HG03457 (cell line): ENCODE measurements around the gene AFMID.
"Not testable (repeated sequence)": the region's sequence is repeated elsewhere in the genome, so short reads cannot be mapped to it uniquely, and the experiment has no call there.

ENCODE experiments used
- ATAC-seq: cut with Tn5 transposase; IDR thresholded peaks from one replicate; pipeline ENCODE4 v1.9.1; 2021; ENCODE audit warnings: moderate number of reproducible peaks; ENCODE audit not compliant: unreplicated experiment

The AFMID gene

GRCh38 chr17:78252701-78253635, 65.8 kb downstream of the AFMID start:
- no peak for ATAC-seq

- ATAC-seq = not testable (repeated sequence)
Observed at GRCh38 chr17:78253636-78253945, 66.4 kb downstream of the AFMID start.

- ATAC-seq = no peak
Observed at GRCh38 chr17:78253946-78254672, 66.9 kb downstream of the AFMID start.

DNA sequence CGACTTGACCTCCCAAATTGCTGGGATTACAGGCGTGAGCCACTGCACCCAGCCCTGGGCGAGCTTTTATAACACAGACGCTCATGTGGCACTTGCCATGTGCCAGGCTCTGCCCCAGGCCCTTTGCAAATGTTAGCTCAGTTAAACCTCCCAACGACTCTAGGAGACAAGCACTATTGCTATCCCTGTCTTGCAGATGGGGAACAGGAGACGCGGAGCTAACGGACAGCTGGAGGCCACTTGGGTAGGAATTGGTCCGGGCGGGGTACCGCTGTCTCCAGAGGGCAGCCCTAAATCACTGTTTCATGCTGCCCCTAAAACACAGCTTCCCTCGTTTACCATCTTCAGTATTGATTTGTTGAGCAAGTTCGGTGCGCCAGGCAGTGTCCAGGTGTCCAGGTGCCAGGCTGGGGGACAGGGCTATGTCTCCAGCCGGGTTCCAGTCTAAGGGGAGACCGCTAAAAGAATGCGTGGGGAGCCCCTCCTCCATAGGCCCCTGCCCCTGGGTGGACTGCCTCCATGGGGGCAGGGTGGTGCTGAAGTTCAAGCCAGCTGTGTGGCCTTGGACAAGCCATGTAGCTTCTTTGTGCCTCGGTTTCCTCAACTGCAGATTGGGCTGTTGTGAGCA, 68.0 kb downstream of the AFMID start:
- no peak for ATAC-seq

DNA sequence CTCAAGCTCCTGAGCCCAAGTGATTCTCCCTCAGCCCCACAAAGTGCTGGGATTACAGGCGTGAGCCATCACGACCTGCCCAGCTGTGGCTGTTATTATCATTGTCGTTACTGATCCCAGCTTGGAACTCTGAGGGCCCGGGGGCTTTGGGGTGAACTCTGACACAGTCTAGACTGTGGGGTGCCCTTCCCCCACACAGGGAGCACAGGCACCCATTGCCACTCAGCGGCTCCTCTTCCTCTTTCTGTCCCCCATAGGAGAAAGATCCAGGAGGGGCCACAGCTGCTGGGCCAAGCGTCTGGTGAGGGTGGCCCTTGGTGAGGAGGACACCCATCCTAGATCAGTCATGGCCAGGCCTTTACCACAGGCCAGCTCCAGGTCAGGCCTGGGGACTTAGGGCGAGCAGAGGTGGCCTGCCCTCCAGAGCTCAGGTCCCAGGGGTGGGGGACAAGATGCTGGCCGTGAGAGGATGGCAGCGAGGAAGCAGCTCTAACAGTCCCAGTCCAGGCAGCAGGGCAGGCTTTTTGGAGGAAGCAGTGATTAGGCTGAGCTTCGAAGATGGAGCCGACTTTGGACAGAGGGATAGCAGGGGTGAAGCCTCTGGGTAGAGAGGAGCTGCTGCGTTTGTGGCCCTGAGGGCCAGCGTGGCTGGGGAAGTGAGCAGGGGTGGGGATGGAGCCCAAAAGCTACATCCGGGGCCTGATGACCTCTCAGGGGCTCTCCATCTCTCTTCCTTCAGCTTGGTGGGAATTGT, 69.0 kb downstream of the AFMID start:
- ATAC-seq = no peak

DNA sequence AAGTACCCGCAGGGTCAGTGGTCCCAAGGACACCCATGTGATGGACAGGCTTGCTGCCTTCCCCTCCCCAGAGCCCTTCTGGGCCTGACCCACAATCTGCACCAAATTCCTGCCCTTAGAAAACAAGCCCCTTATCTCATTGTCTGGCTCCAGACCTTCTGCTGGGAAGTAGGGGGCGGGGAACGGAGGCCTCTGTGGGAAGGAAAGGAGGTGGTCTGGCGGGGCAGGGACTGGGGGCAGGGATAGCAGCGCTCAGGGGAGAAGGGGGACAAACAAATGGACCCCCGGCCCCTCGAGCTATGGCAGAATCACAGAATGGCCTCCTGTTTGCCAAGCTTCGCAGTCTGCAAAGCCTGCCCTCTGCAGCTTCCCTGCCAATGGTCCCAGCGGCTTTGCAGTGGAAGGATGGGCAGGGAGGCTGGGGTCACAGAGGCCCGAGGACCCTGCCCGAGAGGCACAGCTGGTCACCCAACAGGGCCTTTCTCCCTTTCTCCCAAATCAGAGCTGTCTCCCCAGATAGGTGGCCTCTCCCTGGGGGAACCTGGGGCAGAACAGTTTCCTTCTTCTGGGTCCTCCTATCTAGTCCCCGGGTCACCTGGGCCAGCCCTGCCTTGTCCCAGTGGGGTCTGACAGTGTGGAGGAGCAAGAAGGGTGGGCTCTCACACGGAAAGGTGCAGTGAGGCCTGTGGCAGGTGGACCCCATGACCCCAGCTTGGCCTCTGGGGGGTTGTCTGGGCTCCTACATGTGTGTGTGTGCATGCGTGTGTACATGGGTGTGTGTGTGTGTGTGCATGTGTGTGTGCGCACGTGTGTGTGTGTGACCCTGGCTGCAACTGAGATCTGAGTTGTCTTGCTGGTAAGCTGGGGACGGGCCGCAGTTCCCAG, 69.8 kb downstream of the AFMID start:
- no peak for ATAC-seq
